AG10803 (cell line): Measurements from ENCODE around the gene GMDS.

ENCODE experiments used
- DNase-seq: peaks from one replicate; pipeline ENCODE4 v3.0.0; 2010; ENCODE audit warnings: low read depth
- H3K4me3 ChIP-seq: 2 replicates; pipeline ENCODE4 v1.5.1; 2011; ENCODE audit warnings: mild to moderate bottlenecking, low read length, control low read depth
- CTCF ChIP-seq: conservative IDR thresholded peaks from 2 replicates; pipeline ENCODE4 v1.5.1; 2011; ENCODE audit warnings: mild to moderate bottlenecking, low read length, control low read depth, inconsistent platforms

GMDS gene

GRCh38 chr6:2141644-2142290 lies 103.6 kb downstream of the GMDS start:
- no peak for TF ChIP-seq CTCF
- DNase-seq = no peak
- no peak overlapping the region for H3K4me3 ChIP-seq

- no peak for TF ChIP-seq CTCF
- no peak for DNase-seq
- no peak overlapping the region for H3K4me3 ChIP-seq
These were observed 104.8 kb downstream of the GMDS start for GRCh38 chr6:2140438-2141128.

- no peak overlapping the region for H3K4me3 ChIP-seq
- DNase-seq = no peak
- TF ChIP-seq CTCF = no peak
These were observed 110.0 kb downstream of the GMDS start for GRCh38 chr6:2135401-2135800.

GRCh38 chr6:2134554-2134953 lies 110.9 kb downstream of the GMDS start:
- TF ChIP-seq CTCF = no peak
- no peak overlapping the region for H3K4me3 ChIP-seq
- no peak for DNase-seq

GRCh38 chr6:2133716-2134310 lies 111.6 kb downstream of the GMDS start:
- no peak for DNase-seq
- TF ChIP-seq CTCF = no peak
- H3K4me3 ChIP-seq = no peak overlapping the region

GRCh38 chr6:2132916-2133315 lies 112.5 kb downstream of the GMDS start:
- no peak for TF ChIP-seq CTCF
- no peak for DNase-seq
- H3K4me3 ChIP-seq = no peak overlapping the region

GRCh38 chr6:2132416-2132815 lies 113.0 kb downstream of the GMDS start:
- TF ChIP-seq CTCF = no peak
- H3K4me3 ChIP-seq = no peak overlapping the region
- DNase-seq = no peak
